ENCODE measurements around the gene PPM1M.

PPM1M gene

GRCh38 chr3:52299247-52299878 is 53.8 kb downstream of the PPM1M start:
- no peak for DNase-seq
